HG02885 (cell line): Measurements from ENCODE around the gene RPL4.
"Not testable (repeated sequence)": the region's sequence is repeated elsewhere in the genome, so short reads cannot be mapped to it uniquely, and the experiment has no call there.

Experiments
- ATAC-seq: cut with Tn5 transposase; IDR thresholded peaks from one replicate; pipeline ENCODE4 v1.9.1; 2021; ENCODE audit warnings: mild to moderate bottlenecking; ENCODE audit not compliant: unreplicated experiment, poor library complexity

The RPL4 gene

DNA sequence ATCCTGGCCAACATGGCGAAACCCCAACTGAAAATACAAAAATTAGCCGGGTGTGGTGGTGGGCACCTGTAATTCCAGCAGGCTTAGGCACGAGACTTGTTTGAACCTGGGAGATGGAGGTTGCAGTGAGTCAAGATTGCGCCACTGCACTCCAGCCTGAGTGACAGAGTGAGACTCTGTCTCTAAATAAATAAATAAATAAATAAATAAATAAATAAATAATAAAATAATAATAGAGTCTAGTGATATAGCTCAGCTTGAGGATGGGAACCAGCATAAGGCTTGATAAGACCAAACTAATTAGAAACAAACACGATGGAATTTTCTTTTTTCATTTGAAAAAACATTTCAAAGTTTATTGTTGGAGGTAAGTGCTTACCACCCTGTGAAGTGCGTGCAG, 43.4 kb downstream of the RPL4 start:
- ATAC-seq: not testable (repeated sequence)

DNA sequence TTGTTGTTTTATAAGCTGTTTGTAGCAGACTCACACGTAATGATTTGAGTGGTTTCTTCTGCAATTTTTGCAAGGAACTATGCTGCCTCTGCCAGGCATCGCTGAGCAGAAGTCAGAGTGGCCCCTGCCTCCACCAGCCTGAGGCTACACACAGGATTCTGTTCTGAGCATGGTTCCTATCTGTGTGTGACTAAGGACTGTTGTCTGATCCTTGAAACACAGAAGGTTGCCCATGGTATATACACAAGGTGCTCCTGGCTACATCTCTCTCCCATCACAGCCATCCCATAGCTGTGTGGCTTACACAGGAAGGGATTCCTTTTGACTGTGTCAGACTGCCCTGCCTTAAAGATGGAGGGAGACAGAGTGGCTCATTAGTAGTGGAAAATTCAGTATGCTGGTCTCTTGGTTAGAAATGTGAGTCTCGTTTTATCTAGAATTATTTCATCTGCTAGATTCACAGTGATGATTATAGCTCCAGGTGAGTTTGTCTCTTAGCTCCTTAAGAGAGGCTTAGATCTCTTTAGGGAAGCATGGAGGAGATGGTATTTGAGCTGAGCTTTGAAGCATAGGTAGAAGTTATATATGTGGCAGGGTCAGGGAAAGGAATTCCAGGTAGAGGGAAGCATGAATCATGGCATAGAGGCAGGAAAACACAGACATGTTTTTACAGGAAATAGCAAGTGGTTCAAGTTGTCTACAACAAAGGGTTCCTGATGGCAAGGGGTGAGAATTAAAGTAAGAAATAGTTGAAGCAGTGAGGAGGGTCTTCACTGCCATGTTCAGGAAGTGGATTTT, 44.6 kb downstream of the RPL4 start:
- no peak for ATAC-seq

DNA sequence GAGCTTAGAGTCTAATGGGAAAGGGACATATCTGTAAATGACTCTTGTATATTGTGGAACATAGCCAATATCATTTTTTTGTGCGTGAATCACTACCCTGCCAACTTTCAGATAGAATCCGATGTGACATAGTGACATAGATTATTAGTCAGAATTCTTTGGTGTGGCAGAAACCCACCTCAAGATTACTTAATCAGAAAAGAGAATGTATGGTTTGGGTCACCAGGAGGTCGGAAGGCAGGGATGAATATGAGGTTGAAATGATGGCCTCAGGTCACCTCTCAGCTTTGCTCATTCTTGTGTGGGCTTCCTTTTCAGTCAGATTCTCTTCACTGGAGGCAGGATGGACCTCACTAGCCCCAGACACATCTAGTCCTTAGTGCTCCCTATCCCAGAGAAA, 48.4 kb downstream of the RPL4 start:
- ATAC-seq: no peak

DNA sequence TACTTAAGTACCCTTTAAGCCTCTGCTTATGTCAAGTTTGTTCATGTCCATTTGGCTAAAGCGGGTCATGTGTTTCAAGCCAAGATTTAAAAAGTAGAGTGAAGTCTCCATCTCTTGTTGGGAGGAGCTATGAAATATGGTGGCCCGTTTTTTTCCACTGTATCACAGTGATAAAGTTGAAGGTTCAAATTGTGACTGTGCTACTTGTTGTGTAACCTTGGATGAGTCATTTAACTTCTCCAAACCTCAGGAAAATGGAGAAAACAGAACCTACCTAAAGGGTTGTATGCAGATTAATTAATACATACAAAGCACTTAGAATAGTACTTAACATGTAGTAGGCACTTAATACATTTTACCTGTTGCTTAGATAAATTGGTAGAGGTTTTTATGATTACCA, 50.5 kb downstream of the RPL4 start:
- ATAC-seq: no peak

DNA sequence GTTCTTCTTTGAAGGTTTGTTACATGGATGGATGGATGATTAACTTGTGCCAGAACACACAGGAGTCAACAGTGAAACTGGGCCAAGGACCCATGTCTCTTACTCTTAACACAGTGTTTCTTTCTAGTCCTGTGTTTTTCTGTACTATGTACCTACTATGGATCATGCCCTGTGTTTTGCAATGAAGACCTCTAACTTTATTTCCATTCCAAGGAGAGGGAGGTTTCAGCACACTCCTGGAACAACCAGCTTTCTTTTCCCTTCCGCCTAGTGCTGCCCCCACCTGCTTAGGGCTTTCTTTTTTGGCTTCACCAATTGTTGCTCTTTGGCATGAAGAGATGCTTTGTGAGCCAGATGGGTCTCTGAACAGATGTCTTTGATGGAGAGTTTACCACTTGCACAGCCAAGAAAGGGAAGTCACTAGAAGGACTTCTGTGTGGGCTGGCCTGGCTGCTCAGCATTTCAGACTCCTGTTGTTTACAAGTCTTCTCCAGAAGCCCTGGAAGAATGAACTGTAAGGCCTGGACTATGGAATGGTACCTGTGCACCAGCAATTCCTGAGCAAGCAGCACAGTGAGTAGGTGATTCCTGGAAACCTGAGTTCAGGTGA, 51.6 kb downstream of the RPL4 start:
- ATAC-seq: no peak

DNA sequence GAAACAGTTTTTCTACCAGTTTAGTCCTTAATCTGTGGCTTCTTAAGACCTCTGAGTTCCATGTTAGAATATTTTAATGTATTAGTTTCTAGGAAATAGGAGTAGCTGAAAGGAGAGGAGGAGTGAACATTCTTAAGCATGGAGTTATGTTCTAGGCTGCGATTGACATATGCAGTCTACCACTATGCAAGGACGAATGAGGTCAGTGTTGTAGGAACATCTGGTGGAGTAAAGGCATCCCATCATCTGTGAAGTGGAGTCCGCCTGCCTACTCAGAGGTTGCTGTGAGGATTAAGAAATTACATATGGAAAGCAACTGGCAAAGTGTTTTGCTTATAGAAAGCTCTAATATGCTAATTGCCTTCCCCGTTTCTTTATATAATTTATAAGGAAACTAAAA, 52.2 kb downstream of the RPL4 start:
- no peak for ATAC-seq
